Measurements from ENCODE around the gene NKX1-2.

- TF ChIP-seq ZNF274 (IDR thresholded peaks at IDR 0.05; ENCODE audit: low read depth, low read length) (no peak), SUZ12 (IDR thresholded peaks at IDR 0.05; ENCODE audit: extremely low read depth, insufficient read depth, insufficient read length) (no peak)
These were observed 21.5 kb downstream of the NKX1-2 start for GRCh38 chr10:124428207-124428777.
